Measurements from ENCODE around the gene SORCS3. TPM values are rescaled to one million over a fixed set of nuclear protein-coding genes. Genes with fewer than 3 reads are reported as not detected.

Gene SORCS3
- total RNA-seq, 1 experiment from 2014 or later = not detected

DNA sequence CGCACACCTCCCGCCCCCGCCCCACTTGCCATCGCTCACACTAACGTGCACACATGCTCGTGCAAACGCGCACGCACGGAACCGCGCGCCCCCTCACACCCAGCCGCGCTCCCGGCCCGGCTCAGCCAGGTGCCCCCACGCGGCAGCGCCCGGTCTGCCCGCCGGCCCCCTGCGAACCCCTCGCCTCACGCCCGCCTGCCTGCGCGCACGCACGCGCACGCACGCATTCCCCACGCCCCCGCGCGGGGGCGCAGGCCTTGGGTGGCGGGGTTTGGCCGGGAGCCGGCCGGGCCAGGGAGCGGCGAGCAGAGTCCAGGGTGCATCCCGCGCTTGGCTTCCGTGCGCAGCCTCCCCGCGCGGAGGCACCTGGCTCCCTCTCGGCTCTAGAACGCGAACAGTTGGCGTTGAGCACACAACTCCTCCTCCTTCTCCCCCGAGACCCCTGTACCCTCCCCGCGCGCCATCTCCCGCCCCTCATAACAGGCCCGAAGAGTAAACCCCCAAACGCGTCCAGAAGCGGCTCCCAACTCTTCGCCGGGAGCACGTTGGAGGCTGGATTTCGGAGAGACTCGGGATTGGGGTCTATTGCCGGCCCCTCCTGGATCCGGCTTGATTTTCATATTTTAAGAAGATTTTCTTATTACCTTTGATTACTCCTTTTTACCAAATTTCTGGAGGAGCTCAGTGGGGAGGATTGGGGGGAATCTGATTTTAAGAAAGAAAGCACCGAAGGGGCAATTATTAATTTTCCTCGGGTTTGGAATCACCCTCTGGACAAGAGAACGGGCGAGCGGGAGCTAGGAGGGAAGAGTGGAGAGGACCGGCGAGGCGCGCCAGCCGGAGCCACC is 527 bp upstream of the SORCS3 start:
- DNase-seq (ENCODE audit: low read depth, low spot score) (no peak), ATAC-seq (no peak)
- in situ Hi-C loops (cut with HindIII; ENCODE audit: low pct_unique_long_range_greater_than_20kb, low sequenced_read_pairs) (no loop called here), intact Hi-C loops (cut with micrococcal nuclease; ENCODE audit: unreplicated experiment) (no loop called here)
- TF ChIP-seq, protein P1, sequence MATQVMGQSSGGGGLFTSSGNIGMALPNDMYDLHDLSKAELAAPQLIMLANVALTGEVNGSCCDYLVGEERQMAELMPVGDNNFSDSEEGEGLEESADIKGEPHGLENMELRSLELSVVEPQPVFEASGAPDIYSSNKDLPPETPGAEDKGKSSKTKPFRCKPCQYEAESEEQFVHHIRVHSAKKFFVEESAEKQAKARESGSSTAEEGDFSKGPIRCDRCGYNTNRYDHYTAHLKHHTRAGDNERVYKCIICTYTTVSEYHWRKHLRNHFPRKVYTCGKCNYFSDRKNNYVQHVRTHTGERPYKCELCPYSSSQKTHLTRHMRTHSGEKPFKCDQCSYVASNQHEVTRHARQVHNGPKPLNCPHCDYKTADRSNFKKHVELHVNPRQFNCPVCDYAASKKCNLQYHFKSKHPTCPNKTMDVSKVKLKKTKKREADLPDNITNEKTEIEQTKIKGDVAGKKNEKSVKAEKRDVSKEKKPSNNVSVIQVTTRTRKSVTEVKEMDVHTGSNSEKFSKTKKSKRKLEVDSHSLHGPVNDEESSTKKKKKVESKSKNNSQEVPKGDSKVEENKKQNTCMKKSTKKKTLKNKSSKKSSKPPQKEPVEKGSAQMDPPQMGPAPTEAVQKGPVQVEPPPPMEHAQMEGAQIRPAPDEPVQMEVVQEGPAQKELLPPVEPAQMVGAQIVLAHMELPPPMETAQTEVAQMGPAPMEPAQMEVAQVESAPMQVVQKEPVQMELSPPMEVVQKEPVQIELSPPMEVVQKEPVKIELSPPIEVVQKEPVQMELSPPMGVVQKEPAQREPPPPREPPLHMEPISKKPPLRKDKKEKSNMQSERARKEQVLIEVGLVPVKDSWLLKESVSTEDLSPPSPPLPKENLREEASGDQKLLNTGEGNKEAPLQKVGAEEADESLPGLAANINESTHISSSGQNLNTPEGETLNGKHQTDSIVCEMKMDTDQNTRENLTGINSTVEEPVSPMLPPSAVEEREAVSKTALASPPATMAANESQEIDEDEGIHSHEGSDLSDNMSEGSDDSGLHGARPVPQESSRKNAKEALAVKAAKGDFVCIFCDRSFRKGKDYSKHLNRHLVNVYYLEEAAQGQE (IDR thresholded peaks at IDR 0.05; ENCODE audit: insufficient read depth in 1 of 2, low read depth in 2 of 2, low read length in 1 of 2) = no peak
- TF ChIP-seq SIN3A (IDR thresholded peaks at IDR 0.05; ENCODE audit: borderline replicate concordance, insufficient read depth, low read depth, low read length) (no peak), TCF7L2 (IDR thresholded peaks at IDR 0.05; ENCODE audit: low read depth, low read length) (no peak), POLR2AphosphoS5 (IDR thresholded peaks at IDR 0.05; ENCODE audit: low read depth, low read length) (no peak)
- TF ChIP-seq, protein P2, sequence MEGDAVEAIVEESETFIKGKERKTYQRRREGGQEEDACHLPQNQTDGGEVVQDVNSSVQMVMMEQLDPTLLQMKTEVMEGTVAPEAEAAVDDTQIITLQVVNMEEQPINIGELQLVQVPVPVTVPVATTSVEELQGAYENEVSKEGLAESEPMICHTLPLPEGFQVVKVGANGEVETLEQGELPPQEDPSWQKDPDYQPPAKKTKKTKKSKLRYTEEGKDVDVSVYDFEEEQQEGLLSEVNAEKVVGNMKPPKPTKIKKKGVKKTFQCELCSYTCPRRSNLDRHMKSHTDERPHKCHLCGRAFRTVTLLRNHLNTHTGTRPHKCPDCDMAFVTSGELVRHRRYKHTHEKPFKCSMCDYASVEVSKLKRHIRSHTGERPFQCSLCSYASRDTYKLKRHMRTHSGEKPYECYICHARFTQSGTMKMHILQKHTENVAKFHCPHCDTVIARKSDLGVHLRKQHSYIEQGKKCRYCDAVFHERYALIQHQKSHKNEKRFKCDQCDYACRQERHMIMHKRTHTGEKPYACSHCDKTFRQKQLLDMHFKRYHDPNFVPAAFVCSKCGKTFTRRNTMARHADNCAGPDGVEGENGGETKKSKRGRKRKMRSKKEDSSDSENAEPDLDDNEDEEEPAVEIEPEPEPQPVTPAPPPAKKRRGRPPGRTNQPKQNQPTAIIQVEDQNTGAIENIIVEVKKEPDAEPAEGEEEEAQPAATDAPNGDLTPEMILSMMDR (IDR thresholded peaks at IDR 0.05) = no peak
- Histone ChIP-seq H3K9me3 (ENCODE audit: control insufficient read depth, insufficient read depth, low read depth, low read length) (no peaks in the 10 kb centered on the region), H3K27me3 (ENCODE audit: control insufficient read depth, insufficient read depth, low read length) (peaks cover 18% of the 10 kb centered on the region), H3K27ac (ENCODE audit: low read length) (no peak overlapping the region), H3K4me1 (ENCODE audit: control insufficient read depth, insufficient read depth, low read length) (no peaks in the 10 kb centered on the region), H3K36me3 (ENCODE audit: control insufficient read depth, insufficient read depth, low read length) (no peaks in the 10 kb centered on the region), H3K4me3 (ENCODE audit: low read depth in 2 of 2, low read length in 2 of 2) (no peak overlapping the region)
- CTCF ChIA-PET = no interaction called here
- BruUV-seq (replicated peaks) = no TSS peak
- POLR2A ChIA-PET = no interaction called here

DNA sequence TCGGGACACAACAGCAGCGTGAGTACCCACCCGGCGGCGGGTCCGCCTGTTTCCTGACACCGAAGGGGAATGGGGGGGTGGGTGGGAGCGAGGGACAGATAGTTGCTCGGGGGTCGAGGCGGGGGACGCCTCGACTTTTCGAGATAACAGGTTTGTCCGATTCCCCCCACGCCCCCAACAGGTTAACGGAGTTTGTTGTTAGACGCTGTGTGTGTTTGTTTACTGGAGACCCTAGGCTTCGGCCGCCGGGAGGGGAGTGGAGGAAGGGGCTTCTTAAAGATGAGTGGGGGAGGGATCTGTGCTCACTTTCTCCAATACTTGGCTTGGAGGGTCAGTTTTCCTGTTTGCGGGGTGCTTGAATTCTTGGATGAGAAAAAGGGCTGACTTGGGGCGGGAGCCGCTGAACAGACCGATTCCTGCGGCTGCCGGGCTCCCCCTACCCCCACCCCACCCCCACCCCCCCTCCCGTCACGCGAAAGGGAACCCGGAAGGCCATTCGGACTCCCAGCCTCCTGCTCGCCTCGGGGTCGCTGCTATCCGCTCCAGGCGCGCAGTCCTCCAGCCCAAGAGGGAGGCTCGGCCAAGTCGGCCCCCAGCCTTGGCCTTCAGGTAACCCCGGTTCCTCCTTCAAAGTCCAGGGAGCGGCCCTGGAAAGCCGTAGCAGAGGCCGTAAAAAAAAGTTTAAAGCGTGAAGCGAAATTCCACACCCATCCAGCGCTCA is 1.0 kb downstream of the SORCS3 start:
- intact Hi-C loops (cut with micrococcal nuclease; ENCODE audit: unreplicated experiment) = no loop called here
- no TSS peak for BruUV-seq (replicated peaks)

More for the DNA sequence above, 1.0 kb downstream of the SORCS3 start:
- Histone ChIP-seq H3K4me3 (ENCODE audit: low read depth in 2 of 2, low read length in 2 of 2) (no peak overlapping the region), H3K27ac (ENCODE audit: low read length) (no peak overlapping the region), H3K36me3 (ENCODE audit: control insufficient read depth, insufficient read depth, low read length) (no peaks in the 10 kb centered on the region), H3K4me1 (ENCODE audit: control insufficient read depth, insufficient read depth, low read length) (no peaks in the 10 kb centered on the region), H3K27me3 (ENCODE audit: control insufficient read depth, insufficient read depth, low read length) (peaks cover 14% of the 10 kb centered on the region), H3K9me3 (ENCODE audit: control insufficient read depth, insufficient read depth, low read depth, low read length) (no peaks in the 10 kb centered on the region)
- CTCF ChIA-PET = no interaction called here
- no peak for ATAC-seq
- in situ Hi-C loops (cut with HindIII; ENCODE audit: low pct_unique_long_range_greater_than_20kb, low sequenced_read_pairs) = no loop called here
- DNase-seq (ENCODE audit: low read depth, low spot score) = no peak
- POLR2A ChIA-PET = no interaction called here
- TF ChIP-seq, protein P1 (IDR thresholded peaks at IDR 0.05; ENCODE audit: insufficient read depth in 1 of 2, low read depth in 2 of 2, low read length in 1 of 2) = no peak
- TF ChIP-seq, protein P2 (IDR thresholded peaks at IDR 0.05) = no peak
- TF ChIP-seq SIN3A (IDR thresholded peaks at IDR 0.05; ENCODE audit: borderline replicate concordance, insufficient read depth, low read depth, low read length) (no peak), TCF7L2 (IDR thresholded peaks at IDR 0.05; ENCODE audit: low read depth, low read length) (no peak), POLR2AphosphoS5 (IDR thresholded peaks at IDR 0.05; ENCODE audit: low read depth, low read length) (no peak)
